ENCODE results near the gene TDRD3.

GRCh38 chr13:60603049-60603448 is 206.0 kb downstream of the TDRD3 start:
- TF ChIP-seq, protein P1, sequence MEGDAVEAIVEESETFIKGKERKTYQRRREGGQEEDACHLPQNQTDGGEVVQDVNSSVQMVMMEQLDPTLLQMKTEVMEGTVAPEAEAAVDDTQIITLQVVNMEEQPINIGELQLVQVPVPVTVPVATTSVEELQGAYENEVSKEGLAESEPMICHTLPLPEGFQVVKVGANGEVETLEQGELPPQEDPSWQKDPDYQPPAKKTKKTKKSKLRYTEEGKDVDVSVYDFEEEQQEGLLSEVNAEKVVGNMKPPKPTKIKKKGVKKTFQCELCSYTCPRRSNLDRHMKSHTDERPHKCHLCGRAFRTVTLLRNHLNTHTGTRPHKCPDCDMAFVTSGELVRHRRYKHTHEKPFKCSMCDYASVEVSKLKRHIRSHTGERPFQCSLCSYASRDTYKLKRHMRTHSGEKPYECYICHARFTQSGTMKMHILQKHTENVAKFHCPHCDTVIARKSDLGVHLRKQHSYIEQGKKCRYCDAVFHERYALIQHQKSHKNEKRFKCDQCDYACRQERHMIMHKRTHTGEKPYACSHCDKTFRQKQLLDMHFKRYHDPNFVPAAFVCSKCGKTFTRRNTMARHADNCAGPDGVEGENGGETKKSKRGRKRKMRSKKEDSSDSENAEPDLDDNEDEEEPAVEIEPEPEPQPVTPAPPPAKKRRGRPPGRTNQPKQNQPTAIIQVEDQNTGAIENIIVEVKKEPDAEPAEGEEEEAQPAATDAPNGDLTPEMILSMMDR (IDR thresholded peaks at IDR 0.05; ENCODE audit: low read depth, low read length) = no peak
- TF ChIP-seq EZH2phosphoT487 (IDR thresholded peaks at IDR 0.05; ENCODE audit: low read depth) = no peak

Measured in OCI-LY3 (cell line).